ENCODE data around the gene LAMB4. TPM values are rescaled to one million over a fixed set of nuclear protein-coding genes. Genes with fewer than 3 reads are reported as not detected.

LAMB4 gene
- total RNA-seq, 1 donor from 2014 or later = not detected

- peak in 1 of 2 donors; percentile 6 for DNase-seq (ENCODE audit: low read depth in 2 of 2)
These were observed 12.0 kb upstream of the LAMB4 start for GRCh38 chr7:108142180-108142579.

GRCh38 chr7:108140671-108141070, 10.5 kb upstream of the LAMB4 start:
- DNase-seq (ENCODE audit: low read depth in 2 of 2) = no peak

- no peak for DNase-seq (ENCODE audit: low read depth in 2 of 2)
These were observed 8.8 kb upstream of the LAMB4 start for GRCh38 chr7:108138911-108139310.

GRCh38 chr7:108137993-108138392, 7.8 kb upstream of the LAMB4 start:
- no peak for DNase-seq (ENCODE audit: low read depth in 2 of 2)

- DNase-seq (ENCODE audit: low read depth in 2 of 2) = no peak
These were observed 6.9 kb upstream of the LAMB4 start for GRCh38 chr7:108137040-108137439.

- peak in 1 of 2 donors; percentile 5 for DNase-seq (ENCODE audit: low read depth in 2 of 2)
These were observed 6.1 kb upstream of the LAMB4 start for GRCh38 chr7:108136191-108136688.

GRCh38 chr7:108135446-108136190, 5.5 kb upstream of the LAMB4 start:
- DNase-seq (ENCODE audit: low read depth in 2 of 2) = no peak

GRCh38 chr7:108134486-108134885, 4.3 kb upstream of the LAMB4 start:
- no peak for DNase-seq (ENCODE audit: low read depth in 2 of 2)

GRCh38 chr7:108132551-108133265, 2.5 kb upstream of the LAMB4 start:
- DNase-seq (ENCODE audit: low read depth in 2 of 2) = peak in 1 of 2 donors; percentile 33

GRCh38 chr7:108129018-108129965, 869 bp downstream of the LAMB4 start:
- DNase-seq (ENCODE audit: low read depth in 2 of 2) = no peak

GRCh38 chr7:108128514-108128913, 1.6 kb downstream of the LAMB4 start:
- DNase-seq (ENCODE audit: low read depth in 2 of 2) = no peak

- DNase-seq (ENCODE audit: low read depth in 2 of 2) = no peak
These were observed 2.7 kb downstream of the LAMB4 start for GRCh38 chr7:108127461-108127860.

- no peak for DNase-seq (ENCODE audit: low read depth in 2 of 2)
These were observed 5.3 kb downstream of the LAMB4 start for GRCh38 chr7:108124820-108125219.

GRCh38 chr7:108122181-108122580, 8.0 kb downstream of the LAMB4 start:
- no peak for DNase-seq (ENCODE audit: low read depth in 2 of 2)

- peak in 1 of 2 donors; percentile 29 for DNase-seq (ENCODE audit: low read depth in 2 of 2)
These were observed 9.2 kb downstream of the LAMB4 start for GRCh38 chr7:108120933-108121332.

- DNase-seq (ENCODE audit: low read depth in 2 of 2) = no peak
These were observed 10.0 kb downstream of the LAMB4 start for GRCh38 chr7:108120196-108120595.

GRCh38 chr7:108118959-108119358, 11.2 kb downstream of the LAMB4 start:
- DNase-seq (ENCODE audit: low read depth in 2 of 2) = no peak

- peak; percentile 61 to 71 for DNase-seq (ENCODE audit: low read depth in 2 of 2)
These were observed 15.9 kb downstream of the LAMB4 start for GRCh38 chr7:108114117-108114841.

GRCh38 chr7:108112683-108113082, 17.5 kb downstream of the LAMB4 start:
- DNase-seq (ENCODE audit: low read depth in 2 of 2) = no peak

- DNase-seq (ENCODE audit: low read depth in 2 of 2) = peak; percentile 30 to 58
These were observed 20.8 kb downstream of the LAMB4 start for GRCh38 chr7:108109221-108109908.

Measured in lung microvascular endothelial cell (primary cell).